Astrocyte of the hippocampus (primary cell): Measurements from ENCODE around the gene CLEC2B.

ENCODE experiments used
- DNase-seq: peaks from one replicate; pipeline ENCODE4 v3.0.0; 2011; ENCODE audit warnings: low read depth, low spot score

Gene CLEC2B

GRCh38 chr12:9868951-9869306 lies 225 bp downstream of the CLEC2B start:
- DNase-seq = no peak

GRCh38 chr12:9868311-9868801 lies 798 bp downstream of the CLEC2B start:
- DNase-seq = no peak

GRCh38 chr12:9867531-9867930 lies 1.6 kb downstream of the CLEC2B start:
- no peak for DNase-seq

GRCh38 chr12:9866860-9867269 lies 2.3 kb downstream of the CLEC2B start:
- DNase-seq = no peak

GRCh38 chr12:9864913-9865675 lies 4.1 kb downstream of the CLEC2B start:
- DNase-seq = no peak

GRCh38 chr12:9858135-9858534 lies 11.0 kb downstream of the CLEC2B start:
- no peak for DNase-seq

- no peak for DNase-seq
Observed at GRCh38 chr12:9856894-9857293, 12.3 kb downstream of the CLEC2B start.

GRCh38 chr12:9856151-9856550 lies 13.0 kb downstream of the CLEC2B start:
- no peak for DNase-seq

- DNase-seq = no peak
Observed at GRCh38 chr12:9851927-9852326, 17.2 kb downstream of the CLEC2B start.

- DNase-seq = no peak
Observed at GRCh38 chr12:9851050-9851449, 18.1 kb downstream of the CLEC2B start.

GRCh38 chr12:9848899-9849298 lies 20.3 kb downstream of the CLEC2B start:
- no peak for DNase-seq

GRCh38 chr12:9843407-9843806 lies 25.7 kb downstream of the CLEC2B start:
- no peak for DNase-seq

GRCh38 chr12:9831720-9832119 lies 37.4 kb downstream of the CLEC2B start:
- DNase-seq = no peak

- no peak for DNase-seq
Observed at GRCh38 chr12:9829982-9830381, 39.2 kb downstream of the CLEC2B start.

- DNase-seq = no peak
Observed at GRCh38 chr12:9829483-9829882, 39.7 kb downstream of the CLEC2B start.

GRCh38 chr12:9827209-9827888 lies 41.8 kb downstream of the CLEC2B start, which contains the start of gene KLRF1:
TSS of gene KLRF1 (plus strand) at chr12:9827481. CDS start at chr12:9827545, 64 bp downstream.
- DNase-seq = no peak

GRCh38 chr12:9820281-9820930 lies 48.7 kb downstream of the CLEC2B start:
- no peak for DNase-seq

- DNase-seq = peak; percentile 58
Observed at GRCh38 chr12:9813821-9814798, 55.0 kb downstream of the CLEC2B start.

- no peak for DNase-seq
Observed at GRCh38 chr12:9811621-9812020, 57.5 kb downstream of the CLEC2B start.

- no peak for DNase-seq
Observed at GRCh38 chr12:9810671-9811070, 58.5 kb downstream of the CLEC2B start.

- DNase-seq = no peak
Observed at GRCh38 chr12:9809866-9810265, 59.3 kb downstream of the CLEC2B start.
